GM12801 (cell line): ENCODE results near the gene NDUFA13.

Experiments used
- CTCF ChIP-seq: IDR thresholded peaks from one replicate; pipeline ENCODE4 v1.5.1; 2011; ENCODE audit warnings: control low read depth; ENCODE audit not compliant: insufficient read length; ENCODE audit errors: extremely low read depth

The NDUFA13 gene

GRCh38 chr19:19534556-19535265 lies 18.7 kb downstream of the NDUFA13 start:
- TF ChIP-seq CTCF = no peak

- TF ChIP-seq CTCF = no peak
Measured at GRCh38 chr19:19535311-19536191, 19.5 kb downstream of the NDUFA13 start.

GRCh38 chr19:19537075-19538048 lies 21.3 kb downstream of the NDUFA13 start:
- TF ChIP-seq CTCF = no peak

- TF ChIP-seq CTCF = no peak
Measured at GRCh38 chr19:19538061-19538784, 22.2 kb downstream of the NDUFA13 start, which contains the start of gene CILP2. Gene CILP2, plus strand, starts transcription at chr19:19538265. Its CDS starts 85 bp downstream, at chr19:19538350.

GRCh38 chr19:19538785-19539166 lies 22.8 kb downstream of the NDUFA13 start:
- no peak for TF ChIP-seq CTCF

GRCh38 chr19:19539698-19540063 lies 23.7 kb downstream of the NDUFA13 start:
- TF ChIP-seq CTCF = no peak
